IMR-90 (cell line): Measurements from ENCODE around the gene MAP2. TPM values are rescaled to one million over a fixed set of nuclear protein-coding genes. Genes with fewer than 3 reads are reported as not detected.

Experiments
- ATAC-seq: fragments of 200-7000 bp; cut with Tn5 transposase; 2 replicates; pipeline ENCODE4 v1.9.1; 2020; ENCODE audit warnings: low read depth, mild to moderate bottlenecking, moderate library complexity
- BruUV-seq: library from RNA; stranded (reverse); fragments of 400-500 nt; replicated peaks from 2 replicates; lab custom pipeline; 2021; lab: Mats Ljungman, UMichigan
- CTCF ChIA-PET: fragments of 300-600 bp; formaldehyde crosslinking; extraction: SDS; loops from one replicate; lab custom pipeline; 2021; ENCODE audit warnings: antibody characterized with exemption; lab: Yijun Ruan, JAX
- POLR2A ChIA-PET: fragments of 300-600 bp; sonication (Branson Sonifier 250); formaldehyde crosslinking; loops from one replicate; lab custom pipeline; 2022; ENCODE audit warnings: antibody characterized with exemption; ENCODE audit not compliant: unreplicated experiment; lab: Charles Lee
- DNase-seq: peaks from one replicate; pipeline ENCODE4 v3.0.0; 2013
- H2AFZ ChIP-seq: replicated peaks from 2 replicates; pipeline ENCODE3; 2013; ENCODE audit warnings: low read length, mild to moderate bottlenecking; ENCODE audit not compliant: poor library complexity
- H2AK5ac ChIP-seq: 2 replicates; pipeline ENCODE4 v1.6.1; 2013; ENCODE audit warnings: low read depth, low read length, inconsistent platforms
- H2AK9ac ChIP-seq: replicated peaks from 2 replicates; pipeline ENCODE3; 2013; ENCODE audit warnings: mild to moderate bottlenecking, low read depth, low read length, moderate library complexity; ENCODE audit not compliant: poor library complexity
- H2BK120ac ChIP-seq: 2 replicates; pipeline ENCODE4 v1.6.1; 2013; ENCODE audit warnings: low read depth, low read length, inconsistent platforms
- H2BK15ac ChIP-seq: 3 replicates; pipeline ENCODE4 v1.6.1; 2013; ENCODE audit warnings: low read depth, low read length, inconsistent platforms
- H2BK20ac ChIP-seq: 2 replicates; pipeline ENCODE4 v1.6.1; 2013; ENCODE audit warnings: low read depth, mild to moderate bottlenecking, inconsistent platforms, low read length, moderate library complexity
- H2BK5ac ChIP-seq: 2 replicates; pipeline ENCODE4 v1.6.1; 2013; ENCODE audit warnings: mild to moderate bottlenecking, low read depth, low read length, inconsistent platforms; ENCODE audit not compliant: poor library complexity, severe bottlenecking
- H3K14ac ChIP-seq: replicated peaks from 2 replicates; pipeline ENCODE4 v1.6.1; 2013; ENCODE audit warnings: low read depth, low read length, inconsistent platforms
- H3K18ac ChIP-seq: 2 replicates; pipeline ENCODE4 v1.6.1; 2013; ENCODE audit warnings: low read depth, low read length, control low read depth
- H3K23ac ChIP-seq: 2 replicates; pipeline ENCODE4 v1.6.1; 2013; ENCODE audit warnings: low read depth, low read length, inconsistent platforms
- H3K27ac ChIP-seq: 2 replicates; pipeline ENCODE4 v1.5.1; 2013; ENCODE audit warnings: mild to moderate bottlenecking, control low read depth, low read length; ENCODE audit not compliant: insufficient read depth
- H3K27me3 ChIP-seq: 2 replicates; pipeline ENCODE4 v1.6.1; 2013; ENCODE audit warnings: low read length; ENCODE audit not compliant: control insufficient read depth, insufficient read depth
- H3K36me3 ChIP-seq: 2 replicates; pipeline ENCODE4 v1.6.1; 2013; ENCODE audit warnings: low read length, mixed read lengths; ENCODE audit not compliant: control insufficient read depth, insufficient read depth
- H3K4ac ChIP-seq: 2 replicates; pipeline ENCODE4 v1.6.1; 2013; ENCODE audit warnings: low read depth, low read length, inconsistent platforms
- H3K4me1 ChIP-seq: 2 replicates; pipeline ENCODE4 v1.6.1; 2013; ENCODE audit warnings: low read length, mixed read lengths; ENCODE audit not compliant: control insufficient read depth, insufficient read depth
- H3K4me2 ChIP-seq: 2 replicates; pipeline ENCODE4 v1.6.1; 2013; ENCODE audit warnings: low read depth, mild to moderate bottlenecking, control low read depth, low read length, moderate library complexity
- H3K4me3 ChIP-seq: 2 replicates; pipeline ENCODE4 v1.5.1; 2013; ENCODE audit warnings: low read depth, mild to moderate bottlenecking, control low read depth, low read length, moderate library complexity; ENCODE audit not compliant: insufficient read depth
- H3K56ac ChIP-seq: 2 replicates; pipeline ENCODE4 v1.6.1; 2013; ENCODE audit warnings: low read length, inconsistent platforms; ENCODE audit not compliant: insufficient read depth; ENCODE audit errors: extremely low read depth
- H3K79me1 ChIP-seq, 2 experiments: 2 replicates each; pipeline ENCODE4 v1.6.1; 2013; ENCODE audit warnings: low read length in 2 of 2, inconsistent platforms in 1 of 2, low read depth in 1 of 2
- H3K9ac ChIP-seq: 2 replicates; pipeline ENCODE4 v1.6.1; 2013; ENCODE audit warnings: low read depth, low read length, control low read depth
- H3K9me1 ChIP-seq: 2 replicates; pipeline ENCODE4 v1.6.1; 2013; ENCODE audit warnings: low read length, inconsistent platforms; ENCODE audit not compliant: insufficient read depth
- H3K9me3 ChIP-seq: 2 replicates; pipeline ENCODE4 v1.6.1; 2013; ENCODE audit warnings: low read length; ENCODE audit not compliant: control insufficient read depth, insufficient read depth
- H4K20me1 ChIP-seq: 2 replicates; pipeline ENCODE4 v1.6.1; 2013; ENCODE audit warnings: low read length, inconsistent platforms; ENCODE audit not compliant: insufficient read depth
- H4K5ac ChIP-seq: 2 replicates; pipeline ENCODE4 v1.6.1; 2013; ENCODE audit warnings: mild to moderate bottlenecking, low read depth, low read length, control low read depth
- H4K8ac ChIP-seq, 2 experiments: 2 replicates each; pipeline ENCODE4 v1.6.1; 2013; ENCODE audit warnings: low read depth in 2 of 2, low read length in 2 of 2, control low read depth in 1 of 2, inconsistent platforms in 1 of 2
- H4K91ac ChIP-seq: 2 replicates; pipeline ENCODE4 v1.6.1; 2013; ENCODE audit warnings: low read depth, low read length, inconsistent platforms; ENCODE audit not compliant: insufficient read depth
- RAD21 ChIP-seq: IDR thresholded peaks from 2 replicates; pipeline ENCODE4 v1.6.1; 2012; ENCODE audit warnings: low read length, improper control_type of control experiment
- RCOR1 ChIP-seq: IDR thresholded peaks from 2 replicates; pipeline ENCODE4 v1.6.1; 2012; ENCODE audit warnings: mild to moderate bottlenecking, low read length, improper control_type of control experiment; ENCODE audit not compliant: insufficient replicate concordance
- WGBS, 2 experiments: methylation state at CpG; one replicate each; pipeline versions ENCODE4 v1.1.5 to v1.1.7; 2013; ENCODE audit warnings: missing lambda C conversion rate in 2 of 2; ENCODE audit not compliant: insufficient read length in 1 of 2; ENCODE audit errors: extremely low coverage in 2 of 2; 5-methylcytosine and 5-hydroxymethylcytosine counted together
- dilution Hi-C: fragments of 300-500 bp; cut with HindIII; formaldehyde crosslinking; loops from one replicate; pipeline ENCODE4 v1.14.3; 2018; ENCODE audit warnings: low sequenced_read_pairs; ENCODE audit not compliant: unreplicated experiment
- in situ Hi-C: fragments of 300-500 bp; cut with MboI; formaldehyde crosslinking; loops from 3 replicates; pipeline ENCODE4 v1.14.3; 2019; ENCODE audit warnings: low sequenced_read_pairs, inconsistent platforms, mixed read lengths
- intact Hi-C: fragments of 100-400 bp; cut with micrococcal nuclease; formaldehyde crosslinking; loops from 2 replicates; pipeline ENCODE4 v1.10.0; 2022
- polyA plus RNA-seq, 3 experiments: library from polyadenylated mRNA; depleted of rRNA; stranded (reverse); fragments of >200 nt; gene quantifications; 2 replicates each; pipeline ENCODE4 v1.2.3, GENCODE V29; 2012; ENCODE audit warnings: low replicate concordance in 1 of 3
- total RNA-seq: library from RNA; depleted of rRNA; stranded (reverse); fragments of >200 nt; gene quantifications from 2 replicates; pipeline ENCODE4 v1.2.3, GENCODE V29; 2012
- TF ChIP-seq, protein P1 (sequence below): conservative IDR thresholded peaks from 2 replicates; pipeline ENCODE4 v1.5.1; 2012; ENCODE audit warnings: mild to moderate bottlenecking, low read depth, low read length, improper control_type of control experiment
- TF ChIP-seq, protein P2 (sequence below): fragments of 150-350 bp; IDR thresholded peaks from 2 replicates; pipeline ENCODE4 v1.6.1; 2017; ENCODE audit warnings: mild to moderate bottlenecking, antibody characterized with exemption, low read length, low read depth

MAP2 gene
- total and polyA plus RNA-seq, 2 of the 4 experiments (the other 2 are of a cell fraction), result 0.29 to 0.36 TPM

DNA sequence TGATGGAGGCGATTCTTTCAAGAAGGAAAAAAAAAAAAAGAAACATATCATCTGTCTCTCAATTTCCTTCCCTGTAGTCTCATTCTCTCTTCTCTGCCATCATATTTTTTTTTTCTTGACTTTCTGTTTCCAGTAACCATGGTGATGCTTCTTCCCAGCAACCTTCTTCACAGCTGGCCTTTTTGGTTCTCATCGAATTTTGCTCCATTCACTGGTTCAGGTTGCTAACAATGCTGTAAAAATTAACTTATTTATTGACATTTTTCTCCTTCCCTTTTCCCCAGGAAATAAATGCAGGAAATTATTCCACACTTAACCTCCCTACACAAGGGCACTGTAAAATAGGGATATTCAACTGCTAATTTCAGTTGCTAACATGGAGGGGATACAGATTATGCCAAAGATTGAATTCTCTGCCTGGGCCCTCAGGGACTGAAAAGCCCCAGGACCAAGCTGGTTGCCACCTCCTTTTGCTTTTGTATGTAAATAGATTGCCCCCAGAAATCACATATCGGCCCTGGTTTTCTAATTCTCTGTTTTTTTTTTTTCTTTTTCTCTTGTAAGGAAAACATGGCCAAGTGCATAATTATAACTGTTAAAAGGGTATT is 154.7 kb downstream of the MAP2 start:
- BruUV-seq, result no TSS peak

More for the DNA sequence above, 154.7 kb downstream of the MAP2 start:
- no peak overlapping the region for H3K4ac ChIP-seq
- POLR2A ChIA-PET, result no interaction called here
- CTCF ChIA-PET, result interaction anchor here (0.6 to 2.3 kb wide), 5 partner anchors 23 to 635 kb away, joined by 3 to 12 read pairs (median 3); partner anchors contain the start of gene MAP2
- H2BK5ac ChIP-seq, result no peak overlapping the region
- H2BK120ac ChIP-seq, result no peak overlapping the region
- no peak overlapping the region for H3K27ac ChIP-seq
- H3K18ac ChIP-seq, result no peak overlapping the region
- H4K91ac ChIP-seq, result no peak overlapping the region
- H3K4me1 ChIP-seq, result no peaks in the 10 kb centered on the region
- no peak overlapping the region for H4K8ac ChIP-seq
- no peaks in the 10 kb centered on the region for H4K20me1 ChIP-seq
- no peak overlapping the region for H2AFZ ChIP-seq
- H3K9me3 ChIP-seq, result no peaks in the 10 kb centered on the region
- TF ChIP-seq RCOR1, result no peak
- TF ChIP-seq, protein P1, sequence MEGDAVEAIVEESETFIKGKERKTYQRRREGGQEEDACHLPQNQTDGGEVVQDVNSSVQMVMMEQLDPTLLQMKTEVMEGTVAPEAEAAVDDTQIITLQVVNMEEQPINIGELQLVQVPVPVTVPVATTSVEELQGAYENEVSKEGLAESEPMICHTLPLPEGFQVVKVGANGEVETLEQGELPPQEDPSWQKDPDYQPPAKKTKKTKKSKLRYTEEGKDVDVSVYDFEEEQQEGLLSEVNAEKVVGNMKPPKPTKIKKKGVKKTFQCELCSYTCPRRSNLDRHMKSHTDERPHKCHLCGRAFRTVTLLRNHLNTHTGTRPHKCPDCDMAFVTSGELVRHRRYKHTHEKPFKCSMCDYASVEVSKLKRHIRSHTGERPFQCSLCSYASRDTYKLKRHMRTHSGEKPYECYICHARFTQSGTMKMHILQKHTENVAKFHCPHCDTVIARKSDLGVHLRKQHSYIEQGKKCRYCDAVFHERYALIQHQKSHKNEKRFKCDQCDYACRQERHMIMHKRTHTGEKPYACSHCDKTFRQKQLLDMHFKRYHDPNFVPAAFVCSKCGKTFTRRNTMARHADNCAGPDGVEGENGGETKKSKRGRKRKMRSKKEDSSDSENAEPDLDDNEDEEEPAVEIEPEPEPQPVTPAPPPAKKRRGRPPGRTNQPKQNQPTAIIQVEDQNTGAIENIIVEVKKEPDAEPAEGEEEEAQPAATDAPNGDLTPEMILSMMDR, result no peak
- TF ChIP-seq RAD21, result no peak
- TF ChIP-seq, protein P2, sequence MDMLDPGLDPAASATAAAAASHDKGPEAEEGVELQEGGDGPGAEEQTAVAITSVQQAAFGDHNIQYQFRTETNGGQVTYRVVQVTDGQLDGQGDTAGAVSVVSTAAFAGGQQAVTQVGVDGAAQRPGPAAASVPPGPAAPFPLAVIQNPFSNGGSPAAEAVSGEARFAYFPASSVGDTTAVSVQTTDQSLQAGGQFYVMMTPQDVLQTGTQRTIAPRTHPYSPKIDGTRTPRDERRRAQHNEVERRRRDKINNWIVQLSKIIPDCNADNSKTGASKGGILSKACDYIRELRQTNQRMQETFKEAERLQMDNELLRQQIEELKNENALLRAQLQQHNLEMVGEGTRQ, result no peak
- H3K9me1 ChIP-seq, result no peaks in the 10 kb centered on the region
- dilution Hi-C loops (no loop called here), in situ Hi-C loops (loop anchor here (10.0 kb wide), 1 partner anchor 244 kb away; no protein-coding TSS in a partner anchor), intact Hi-C loops (no loop called here)
- no peak overlapping the region for H3K23ac ChIP-seq
- WGBS, 2 experiments, result no CpG with 5 or more reads among the region's 3 CpGs
- no peak overlapping the region for H3K14ac ChIP-seq
- no peak overlapping the region for H2AK5ac ChIP-seq
- no peaks in the 10 kb centered on the region for H3K79me1 ChIP-seq
- no peak overlapping the region for H3K4me2 ChIP-seq
- no peak overlapping the region for H2BK20ac ChIP-seq
- H3K36me3 ChIP-seq, result no peaks in the 10 kb centered on the region
- H3K4me3 ChIP-seq, result no peak overlapping the region
- ATAC-seq (no peak), DNase-seq (no peak)
- H3K9ac ChIP-seq, result no peak overlapping the region
- H4K5ac ChIP-seq, result no peak overlapping the region
- no peak overlapping the region for H3K56ac ChIP-seq
- H3K27me3 ChIP-seq, result no peaks in the 10 kb centered on the region
- no peak overlapping the region for H2AK9ac ChIP-seq
- H2BK15ac ChIP-seq, result no peak overlapping the region
